Hindlimb muscle (tissue), 1 donor: ENCODE results near the gene RRP36. TPM values are rescaled to one million over a fixed set of nuclear protein-coding genes. Genes with fewer than 3 reads are reported as not detected.
"Not testable (repeated sequence)": the region's sequence is repeated elsewhere in the genome, so short reads cannot be mapped to it uniquely, and the experiment has no call there.

Experiments used
- DNase-seq: peaks from one replicate; pipeline ENCODE4 v3.0.0-alpha.2; 2013
- polyA plus RNA-seq: library from polyadenylated mRNA; unstranded; fragments of 120-200 nt; gene quantifications from one replicate; pipeline ENCODE4 v1.2.1, GENCODE V29; 2013; ENCODE audit not compliant: insufficient read length

RRP36 gene, protein sequence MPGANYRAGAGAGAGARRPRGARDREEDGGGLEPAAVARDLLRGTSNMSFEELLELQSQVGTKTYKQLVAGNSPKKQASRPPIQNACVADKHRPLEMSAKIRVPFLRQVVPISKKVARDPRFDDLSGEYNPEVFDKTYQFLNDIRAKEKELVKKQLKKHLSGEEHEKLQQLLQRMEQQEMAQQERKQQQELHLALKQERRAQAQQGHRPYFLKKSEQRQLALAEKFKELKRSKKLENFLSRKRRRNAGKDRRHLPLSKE
- polyA plus RNA-seq = 43.6 TPM

- peak; percentile 76 for DNase-seq
Observed at GRCh38 chr6:43021270-43022047, at the start of gene RRP36. Gene RRP36, plus strand, starts transcription at chr6:43021623. Its CDS starts 32 bp downstream, at chr6:43021655.

DNA sequence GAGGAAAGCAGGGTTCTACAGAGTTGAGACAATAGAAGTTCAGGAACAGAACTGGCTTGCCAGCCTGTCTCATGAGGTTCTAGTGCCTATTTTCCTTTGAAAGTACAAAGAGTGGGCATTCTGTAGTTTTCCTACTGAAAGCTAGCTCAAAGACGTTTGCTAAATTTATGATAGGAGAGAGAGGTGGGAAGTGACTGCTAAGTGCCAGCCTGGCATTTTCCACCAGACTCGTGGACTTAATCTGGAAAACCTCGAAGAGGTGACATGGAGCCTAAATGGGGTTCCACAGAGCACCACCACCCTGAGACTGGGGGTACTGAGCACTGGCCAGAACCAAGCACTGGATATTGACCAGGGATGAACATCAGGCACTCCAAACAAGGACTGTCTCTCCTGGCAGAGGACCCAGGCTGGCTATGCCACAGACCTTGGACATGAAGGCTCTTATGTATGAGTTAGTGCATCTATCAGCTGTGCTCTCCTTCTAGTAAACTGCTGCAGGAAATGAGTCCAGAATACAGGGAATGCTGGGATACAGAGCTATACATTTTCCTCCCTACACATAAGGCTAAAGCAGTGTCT is 49.6 kb upstream of the RRP36 start:
- DNase-seq = no peak

DNA sequence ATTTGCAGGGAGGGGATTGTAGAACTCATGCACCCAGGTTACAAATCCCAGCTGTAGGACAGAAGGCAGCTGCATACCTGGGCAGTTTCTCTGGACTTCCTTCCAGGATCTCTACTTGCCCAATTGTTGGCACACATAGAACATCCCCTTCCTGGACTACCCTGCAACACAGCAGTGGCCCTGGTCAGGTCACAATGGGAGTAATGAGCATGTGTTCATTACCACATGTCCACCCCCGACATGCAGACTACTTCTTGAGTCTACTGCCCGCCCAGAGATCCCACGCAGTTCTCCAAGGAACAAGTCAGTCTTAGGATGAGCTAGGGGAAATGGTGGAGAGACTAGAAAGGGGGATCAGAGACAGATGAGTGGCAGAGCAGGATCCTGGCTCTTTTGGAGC is 47.5 kb upstream of the RRP36 start:
- no peak for DNase-seq

DNA sequence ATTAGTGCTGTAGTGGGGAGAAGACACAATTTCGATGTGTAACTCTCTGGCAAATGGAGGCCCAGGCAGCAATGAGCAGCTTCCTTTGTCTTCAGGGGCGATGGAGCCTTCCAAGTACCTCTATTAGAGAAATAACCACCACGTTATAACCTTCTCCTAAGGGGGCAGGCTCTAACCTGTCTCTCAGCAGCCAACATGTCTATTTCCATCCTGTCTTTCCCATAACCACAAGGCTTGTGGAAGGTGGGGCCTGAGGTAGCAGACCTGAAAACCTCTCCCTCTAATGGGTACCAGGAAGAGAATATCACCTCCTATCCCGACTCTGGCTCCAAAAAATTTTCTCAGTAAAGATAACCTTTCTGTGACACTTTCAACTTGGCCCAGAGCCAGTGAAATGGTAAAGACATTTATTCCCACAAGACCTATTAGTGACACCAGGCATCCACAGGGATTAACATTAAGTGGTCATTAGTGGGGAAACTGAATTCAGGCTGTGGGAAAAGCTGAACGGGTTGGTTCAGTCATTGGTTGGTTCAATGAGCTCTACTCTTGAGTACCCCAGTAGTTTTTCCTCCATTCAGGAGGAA is 46.4 kb upstream of the RRP36 start:
- no peak for DNase-seq

DNA sequence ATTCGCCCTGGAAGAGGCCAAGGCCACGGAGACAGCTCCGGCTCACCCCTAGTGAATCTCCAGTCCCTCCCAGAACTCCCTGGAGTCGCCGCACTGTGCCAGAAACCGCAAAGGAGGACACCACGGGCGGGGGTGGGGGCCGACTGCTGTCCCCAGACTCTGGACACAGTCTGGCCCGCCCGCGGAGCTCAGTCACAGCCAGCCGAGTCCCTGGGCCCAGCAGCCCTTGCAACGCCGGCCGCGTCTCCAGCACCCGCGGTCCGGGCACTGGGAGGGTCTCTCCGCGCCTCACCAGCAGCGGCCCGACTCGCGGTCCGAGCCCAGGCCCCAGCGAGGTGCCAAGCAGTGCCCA is 43.0 kb upstream of the RRP36 start:
- no peak for DNase-seq

- peak; percentile 87 for DNase-seq
Observed at GRCh38 chr6:42978839-42979522, 42.4 kb upstream of the RRP36 start, which contains the start of gene PEX6. Gene PEX6, minus strand, starts transcription at chr6:42979181. Its CDS starts 31 bp downstream, at chr6:42979150.

- no peak for DNase-seq
Observed at GRCh38 chr6:42979523-42980177, 41.8 kb upstream of the RRP36 start.

- no peak for DNase-seq
Observed at GRCh38 chr6:42981836-42982235, 39.6 kb upstream of the RRP36 start.

DNA sequence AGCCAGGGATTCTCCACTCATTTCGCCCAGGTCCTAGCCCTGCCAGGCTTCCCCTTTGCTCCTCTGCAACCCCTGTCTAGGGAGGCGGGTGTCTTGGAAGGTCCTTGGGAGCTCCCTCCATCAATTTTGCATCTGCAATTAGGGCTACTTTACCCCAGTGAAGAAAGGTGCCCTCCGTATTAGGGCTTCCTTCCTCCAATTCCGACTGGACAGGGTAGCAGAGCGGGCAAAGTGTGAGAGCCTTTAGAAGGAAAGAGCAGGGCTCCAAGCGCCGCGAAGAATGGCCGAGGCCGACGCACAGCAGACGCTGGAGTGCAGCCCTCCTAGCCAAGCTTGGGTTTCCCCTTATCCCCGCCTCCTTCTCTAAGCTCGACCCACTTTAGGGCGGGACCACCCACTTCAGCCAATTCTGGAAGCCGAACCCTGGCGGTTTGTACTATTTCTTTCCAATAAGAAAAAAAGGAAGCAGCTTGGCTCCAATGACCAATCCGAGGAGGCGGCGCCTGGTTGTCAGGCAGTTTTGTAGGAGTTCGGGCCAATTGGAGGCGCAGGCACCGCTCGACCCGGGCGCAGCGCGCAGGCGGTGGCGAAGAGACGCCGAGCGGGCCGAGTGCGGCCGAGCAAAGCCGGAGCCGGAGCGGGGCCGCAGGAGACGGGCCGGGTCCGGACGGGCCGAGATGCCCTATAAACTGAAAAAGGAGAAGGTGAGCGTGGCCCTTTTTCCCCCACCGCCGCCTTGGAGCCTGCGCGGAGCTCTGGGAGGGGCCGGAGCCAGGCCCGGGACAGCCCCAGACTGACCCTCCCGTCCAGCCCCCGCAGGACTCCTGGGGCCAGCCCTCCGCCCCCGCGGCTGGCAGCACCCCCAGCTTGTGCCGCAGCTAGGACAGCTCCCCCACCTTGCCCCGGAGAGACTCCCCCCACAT is 37.2 kb upstream of the RRP36 start, which contains the start of gene PPP2R5D:
PPP2R5D (plus strand) TSS at position 570 of the 923 bp plus-strand sequence; CDS start at position 678, 108 bp downstream.
- peak; percentile 97 for DNase-seq

- DNase-seq = peak; percentile 24
Observed at GRCh38 chr6:42984924-42985475, 36.4 kb upstream of the RRP36 start.

DNA sequence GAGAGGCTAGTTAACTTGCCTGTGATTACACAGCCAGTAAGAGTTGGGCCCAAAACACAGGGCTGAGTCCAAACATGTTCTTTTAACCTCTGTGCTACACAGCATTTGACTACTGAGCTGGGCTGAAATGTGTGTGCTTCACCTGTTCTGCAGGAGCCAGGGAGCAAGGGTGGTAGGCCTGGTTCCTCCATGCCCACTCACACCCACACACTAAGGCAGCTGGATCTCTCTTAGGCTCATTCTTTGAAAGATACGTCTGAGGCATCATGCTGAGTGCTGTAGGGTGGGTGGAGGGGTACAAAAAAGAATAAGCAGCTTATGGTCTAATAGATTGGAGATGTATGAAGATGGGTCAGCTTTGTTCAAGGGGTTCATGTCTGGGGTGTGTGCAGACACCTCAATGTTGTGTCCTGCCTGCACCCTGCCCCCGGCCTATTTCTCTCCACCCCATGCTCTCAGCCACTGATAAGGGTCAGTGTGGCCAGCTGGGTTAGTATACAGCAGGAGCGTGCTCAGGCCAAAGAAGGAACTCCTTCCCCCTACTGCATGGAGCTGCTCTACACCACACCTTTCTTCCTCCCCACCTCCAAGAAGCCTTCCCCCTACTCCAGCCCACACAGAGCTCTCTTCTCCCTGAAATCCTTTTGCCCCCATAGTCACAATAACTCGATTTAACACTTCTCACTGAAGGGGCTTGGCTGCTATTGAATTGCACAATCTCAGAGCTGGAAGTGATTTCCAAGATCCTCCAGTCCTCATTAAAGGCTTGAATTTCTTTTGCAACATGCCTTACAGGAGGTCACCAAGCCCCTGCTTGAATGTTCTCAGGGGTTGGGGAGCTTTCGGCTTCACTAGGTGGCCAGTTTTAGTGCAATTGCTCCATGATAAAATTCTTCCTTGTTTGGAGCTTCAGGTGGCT is 33.6 kb upstream of the RRP36 start:
- no peak for DNase-seq

- DNase-seq = no peak
Observed at GRCh38 chr6:42988486-42989020, 32.9 kb upstream of the RRP36 start.

- DNase-seq = no peak
Observed at GRCh38 chr6:42989923-42990322, 31.5 kb upstream of the RRP36 start.

DNA sequence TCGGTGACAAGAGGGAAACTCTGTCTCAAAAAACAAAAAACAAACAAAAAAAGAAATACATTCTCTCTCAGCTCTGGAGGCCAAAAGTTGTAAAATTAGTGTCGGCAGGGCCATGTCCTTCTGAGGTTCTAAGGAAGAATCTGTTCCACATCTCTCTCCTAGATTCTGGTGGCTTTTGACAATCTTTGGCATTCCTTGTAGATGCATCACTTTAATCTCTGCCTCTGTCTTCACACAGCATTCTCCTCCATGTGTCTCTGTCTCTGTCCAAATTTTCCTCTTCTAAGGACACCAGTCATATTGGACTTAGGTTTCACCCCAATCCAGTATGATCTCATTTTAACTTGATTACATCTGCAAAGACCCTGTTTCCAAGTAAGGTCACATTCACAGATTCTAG is 28.0 kb upstream of the RRP36 start:
- no peak for DNase-seq

DNA sequence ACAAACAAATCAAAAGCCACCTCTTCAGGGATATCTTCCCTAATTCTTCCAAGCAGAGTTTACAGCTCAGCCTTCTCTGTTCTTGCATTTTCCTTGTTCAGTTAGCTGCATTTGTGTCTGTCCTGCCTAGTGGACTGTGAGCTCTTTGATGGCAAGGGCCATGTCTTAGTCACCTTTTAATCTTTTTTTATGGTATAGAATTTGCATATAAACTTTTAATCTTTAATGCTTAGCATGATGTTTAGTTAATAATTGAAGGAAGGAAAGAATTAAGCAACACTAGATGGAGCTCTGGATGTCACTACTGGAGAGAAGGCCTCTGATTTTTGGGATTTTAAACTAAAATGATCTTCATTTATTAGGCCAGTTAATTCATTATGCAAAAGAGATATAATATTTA is 24.9 kb upstream of the RRP36 start:
- no peak for DNase-seq

DNA sequence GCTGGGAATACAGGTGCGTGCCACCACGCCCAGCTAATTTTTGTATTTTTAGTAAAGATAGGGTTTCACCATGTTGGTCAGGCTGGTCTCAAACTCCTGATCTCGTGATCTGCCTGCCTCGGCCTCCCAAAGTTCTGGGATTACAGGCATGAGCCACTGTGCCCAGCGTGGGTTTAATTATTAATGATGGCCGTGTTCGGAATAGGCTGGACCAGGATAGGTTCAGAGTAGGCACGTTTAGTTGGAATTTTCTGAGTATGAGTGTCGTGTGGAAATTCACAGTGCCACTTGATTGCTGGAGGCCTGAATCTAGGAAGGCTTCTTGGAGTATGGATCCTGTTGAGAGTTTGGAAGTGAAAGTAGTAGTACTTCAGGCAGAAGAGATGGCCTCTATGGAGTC is 23.2 kb upstream of the RRP36 start:
- not testable (repeated sequence) for DNase-seq

GRCh38 chr6:43001843-43002242 is 19.6 kb upstream of the RRP36 start:
- no peak for DNase-seq

- DNase-seq = no peak
Observed at GRCh38 chr6:43005844-43006243, 15.6 kb upstream of the RRP36 start.

DNA sequence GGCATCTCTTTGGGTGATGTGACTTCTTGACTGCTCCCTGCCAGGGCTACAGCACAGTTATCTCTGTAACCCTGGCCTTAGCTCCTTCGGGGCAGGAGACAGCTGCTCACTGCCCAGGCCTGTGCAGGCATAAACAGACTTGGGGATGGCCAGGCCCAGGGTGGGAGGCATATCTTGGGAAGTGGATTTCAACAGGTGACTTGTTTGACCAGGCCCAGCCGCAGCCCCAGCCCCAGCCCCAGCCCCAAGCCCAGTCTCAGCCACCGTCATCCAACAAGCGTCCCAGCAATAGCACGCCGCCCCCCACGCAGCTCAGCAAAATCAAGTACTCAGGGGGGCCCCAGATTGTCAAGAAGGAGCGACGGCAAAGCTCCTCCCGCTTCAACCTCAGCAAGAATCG is 15.2 kb upstream of the RRP36 start:
- no peak for DNase-seq
